Thymus (tissue), 11 donors: ENCODE data around the gene ELN. TPM values are rescaled to one million over a fixed set of nuclear protein-coding genes. Genes with fewer than 3 reads are reported as not detected.

Experiments
- DNase-seq, 9 donors: peaks; one replicate each; pipeline ENCODE4 v3.0.0-alpha.2; 2013; ENCODE audit warnings: low spot score in 9 of 9, low read depth in 6 of 9, missing footprints in 1 of 9
- H3K27ac ChIP-seq, 2 donors: one replicate each; pipeline ENCODE4 v1.5.1; 2013; ENCODE audit warnings: control low read depth in 1 of 2, low read depth in 1 of 2, low read length in 1 of 2, mild to moderate bottlenecking in 1 of 2, moderate library complexity in 1 of 2
- H3K27me3 ChIP-seq, 2 donors: one replicate each; pipeline ENCODE4 v1.5.1; 2013; ENCODE audit warnings: low read length in 1 of 2; ENCODE audit not compliant: control insufficient read depth in 2 of 2, insufficient read depth in 1 of 2
- H3K36me3 ChIP-seq, 2 donors: one replicate each; pipeline ENCODE4 v1.5.1; 2013; ENCODE audit warnings: low read length in 1 of 2, mild to moderate bottlenecking in 1 of 2, moderate library complexity in 1 of 2; ENCODE audit not compliant: control insufficient read depth in 2 of 2, insufficient read depth in 2 of 2
- H3K4me1 ChIP-seq, 2 donors: one replicate each; pipeline ENCODE4 v1.5.1; 2013; ENCODE audit warnings: low read length in 2 of 2; ENCODE audit not compliant: control insufficient read depth in 2 of 2, insufficient read depth in 2 of 2
- H3K4me3 ChIP-seq, 2 donors: one replicate each; pipeline ENCODE4 v1.5.1; 2013; ENCODE audit warnings: low read length in 2 of 2, control low read depth in 1 of 2, mild to moderate bottlenecking in 1 of 2
- H3K9me3 ChIP-seq, 2 donors: one replicate each; pipeline ENCODE4 v1.5.1; 2013; ENCODE audit warnings: low read length in 1 of 2, mild to moderate bottlenecking in 1 of 2; ENCODE audit not compliant: control insufficient read depth in 2 of 2, insufficient read depth in 1 of 2
- WGBS: extraction: QIAGEN DNeasy Blood & Tissue Kit; methylation state at CpG from one replicate; pipeline ENCODE4 v1.1.7; 2013; 5-methylcytosine and 5-hydroxymethylcytosine counted together
- polyA plus RNA-seq: library from polyadenylated mRNA; stranded (reverse); fragments of 200-250 nt; gene quantifications from one replicate; pipeline ENCODE4 v1.2.3, GENCODE V29; 2013
- total RNA-seq: library from RNA; stranded (reverse); fragments of 120-200 nt; gene quantifications from one replicate; pipeline ENCODE4 v1.2.4, GENCODE V29; 2013
- donor health status: healthy.

Gene ELN
- total and polyA plus RNA-seq, 2 donors: 5.2 to 29.8 TPM

GRCh38 chr7:74026406-74026902 lies 1.5 kb upstream of the ELN start:
- 31% methylated on average over 6 of the region's 6 CpGs for WGBS
- Histone ChIP-seq H3K27me3 (peaks cover 26 to 75% of the 10 kb centered on the region in 2 donors), H3K27ac (no peak overlapping the region), H3K9me3 (peaks cover 0 to 6% of the 10 kb centered on the region in 2 donors), H3K4me3 (no peak overlapping the region), H3K36me3 (no peaks in the 10 kb centered on the region), H3K4me1 (peaks cover 0 to 20% of the 10 kb centered on the region in 2 donors)
- DNase-seq: no peak

DNA sequence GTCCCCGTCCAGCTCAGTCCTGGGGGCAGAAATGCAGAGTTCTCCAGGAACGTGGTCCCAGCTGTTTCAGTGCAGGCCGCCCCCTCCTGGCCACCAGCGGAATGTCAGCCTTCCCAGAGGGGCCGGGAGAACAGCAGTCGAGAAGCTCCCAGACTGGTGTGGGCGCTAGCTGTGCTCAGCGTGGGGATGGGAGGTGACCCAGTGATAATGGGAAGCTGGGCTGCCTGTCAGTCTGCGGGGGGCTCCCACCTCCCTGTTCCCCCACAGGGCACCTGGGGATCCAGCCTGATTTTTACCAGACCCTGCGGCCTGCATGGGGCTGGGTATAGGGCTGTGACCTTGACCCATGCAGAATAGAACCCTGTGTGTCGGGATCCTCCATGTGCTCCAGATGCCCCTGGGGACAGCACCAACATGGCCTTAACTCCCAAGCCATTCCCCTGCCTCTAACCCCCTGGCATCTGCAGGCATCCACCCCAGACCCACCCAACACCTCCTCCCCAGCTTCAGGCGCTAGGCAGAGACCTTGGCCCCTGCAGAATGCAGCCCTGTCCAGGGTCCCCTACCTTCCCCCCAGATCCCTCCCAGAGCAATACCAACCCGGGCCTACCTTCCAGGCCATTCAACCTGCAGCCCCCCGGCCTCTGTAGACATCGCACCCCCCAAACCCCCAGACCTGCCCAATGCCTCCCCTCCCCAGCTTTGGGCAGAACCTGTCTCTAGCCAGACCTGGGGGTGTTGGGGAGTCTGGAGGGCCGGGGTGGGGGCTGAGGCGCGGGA lies 880 bp upstream of the ELN start:
- peaks cover 0 to 6% of the 10 kb centered on the region in 2 donors for H3K9me3 ChIP-seq
- peaks cover 26 to 69% of the 10 kb centered on the region in 2 donors for H3K27me3 ChIP-seq
- no peaks in the 10 kb centered on the region for H3K36me3 ChIP-seq
- H3K27ac ChIP-seq: no peak overlapping the region
- 42% methylated on average over 18 of the region's 18 CpGs for WGBS
- DNase-seq: peak in 7 of 9 donors; percentile 9 to 50 (median 17)
- no peak overlapping the region for H3K4me3 ChIP-seq
- peaks cover 0 to 20% of the 10 kb centered on the region in 2 donors for H3K4me1 ChIP-seq

DNA sequence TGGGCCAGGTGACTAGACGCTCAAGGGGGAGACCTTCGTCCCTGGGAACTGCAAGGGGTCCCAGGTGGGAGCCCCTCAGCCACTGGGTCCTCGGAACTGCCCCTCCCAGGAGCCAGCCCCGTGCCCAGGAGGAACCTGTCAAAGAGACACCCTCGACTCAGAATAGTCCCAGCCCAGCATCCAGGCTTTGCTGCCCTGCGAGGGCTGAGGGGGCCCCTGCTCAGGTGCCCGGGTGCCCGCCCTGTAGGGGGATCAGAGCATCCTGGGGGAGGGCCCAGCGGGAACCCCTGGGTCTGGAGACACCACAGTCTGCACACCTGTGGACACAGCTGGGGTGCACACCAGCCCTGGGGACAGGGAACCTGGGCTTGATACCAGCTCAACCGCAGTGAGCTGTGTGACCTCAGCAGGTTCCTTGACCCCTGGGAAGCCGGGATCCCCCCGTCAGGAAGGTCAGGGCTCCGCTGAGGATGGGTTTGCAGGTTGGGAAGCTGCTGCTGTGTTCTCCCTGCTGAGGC lies 407 bp downstream of the ELN start:
- peaks cover 0 to 20% of the 10 kb centered on the region in 2 donors for H3K4me1 ChIP-seq
- no peak for DNase-seq
- WGBS: 15% methylated on average over 13 of the region's 13 CpGs
- no peaks in the 10 kb centered on the region for H3K36me3 ChIP-seq
- no peak overlapping the region for H3K4me3 ChIP-seq
- H3K9me3 ChIP-seq: peaks cover 0 to 6% of the 10 kb centered on the region in 2 donors
- peaks cover 26 to 67% of the 10 kb centered on the region in 2 donors for H3K27me3 ChIP-seq
- H3K27ac ChIP-seq: no peak overlapping the region

- DNase-seq: no peak
- Histone ChIP-seq H3K4me3 (no peak overlapping the region), H3K9me3 (peaks cover 0 to 6% of the 10 kb centered on the region in 2 donors), H3K4me1 (peaks cover 0 to 20% of the 10 kb centered on the region in 2 donors), H3K36me3 (no peaks in the 10 kb centered on the region), H3K27ac (no peak overlapping the region), H3K27me3 (peaks cover 26 to 60% of the 10 kb centered on the region in 2 donors)
- 9% methylated on average over 18 of the region's 18 CpGs for WGBS
Observed at GRCh38 chr7:74029089-74029785, 1.3 kb downstream of the ELN start.

- no peaks in the 10 kb centered on the region for H3K36me3 ChIP-seq
- no peak overlapping the region for H3K27ac ChIP-seq
- no peak for DNase-seq
- H3K27me3 ChIP-seq: peaks cover 26 to 58% of the 10 kb centered on the region in 2 donors
- peaks cover 0 to 6% of the 10 kb centered on the region in 2 donors for H3K9me3 ChIP-seq
- H3K4me3 ChIP-seq: no peak overlapping the region
- WGBS: 27% methylated on average over 8 of the region's 8 CpGs
- peaks cover 0 to 20% of the 10 kb centered on the region in 2 donors for H3K4me1 ChIP-seq
Observed at GRCh38 chr7:74029991-74030415, 2.0 kb downstream of the ELN start.

DNA sequence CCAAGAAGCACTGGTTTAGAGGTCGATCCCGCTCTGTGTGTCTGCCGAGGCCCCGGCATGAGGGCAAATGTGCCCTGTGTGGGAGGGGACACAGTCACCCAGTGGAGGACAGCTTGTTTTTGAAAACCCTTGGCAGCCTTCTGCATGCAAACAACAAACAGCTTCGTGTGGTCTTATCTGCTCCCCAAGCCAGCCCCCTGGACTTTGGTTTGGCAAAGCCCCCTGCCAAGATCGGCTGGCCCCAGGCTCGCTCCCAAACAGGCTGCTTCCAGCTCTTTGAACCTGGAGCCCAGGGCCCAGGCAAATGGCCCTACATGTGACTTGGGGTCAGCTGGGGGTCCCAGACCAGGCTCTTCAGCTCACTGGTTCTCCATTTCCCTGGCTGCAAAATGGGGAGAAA lies 2.9 kb downstream of the ELN start:
- no peaks in the 10 kb centered on the region for H3K36me3 ChIP-seq
- H3K27ac ChIP-seq: no peak overlapping the region
- DNase-seq: no peak
- no peak overlapping the region for H3K4me3 ChIP-seq
- peaks cover 0 to 6% of the 10 kb centered on the region in 2 donors for H3K9me3 ChIP-seq
- peaks cover 26 to 49% of the 10 kb centered on the region in 2 donors for H3K27me3 ChIP-seq
- 97% methylated on average over 7 of the region's 7 CpGs for WGBS
- peaks cover 0 to 20% of the 10 kb centered on the region in 2 donors for H3K4me1 ChIP-seq

DNA sequence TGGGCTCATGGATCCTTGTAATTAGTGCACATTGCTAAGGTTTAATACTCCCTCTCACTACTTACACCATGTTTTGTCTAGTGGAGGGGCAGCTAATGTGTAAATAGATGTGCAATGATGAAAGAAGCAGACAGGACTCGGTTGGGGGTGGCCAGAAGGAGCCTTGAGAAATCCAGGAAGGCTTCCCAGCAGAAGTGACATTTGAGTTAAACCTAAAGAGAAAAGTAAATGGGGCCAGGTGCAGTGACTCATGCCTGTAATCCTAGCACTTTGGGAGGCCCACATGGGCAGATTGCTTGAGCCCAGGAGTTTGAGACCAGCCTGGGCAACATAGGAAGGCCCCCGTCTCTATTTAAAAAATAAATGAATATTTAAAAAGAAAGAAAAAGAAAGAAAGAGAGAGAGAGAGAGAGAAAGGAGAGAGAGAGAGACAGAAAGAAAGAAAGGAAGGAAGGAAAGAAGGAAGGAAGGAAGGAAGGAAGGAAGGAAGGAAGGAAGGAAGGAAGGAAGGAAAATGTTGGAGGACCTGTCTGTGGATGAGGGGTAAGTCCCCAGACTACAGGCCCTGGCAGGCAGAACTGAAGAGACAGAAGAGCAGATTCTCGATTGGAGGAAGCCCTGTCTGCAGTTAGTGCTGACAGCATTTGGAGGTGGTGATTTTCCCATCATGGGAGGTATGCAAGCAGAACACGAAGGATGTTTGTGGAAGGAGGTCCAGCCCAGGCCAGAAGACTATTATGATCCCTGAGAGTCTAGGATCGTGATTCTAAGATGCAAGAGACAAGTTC lies 3.6 kb downstream of the ELN start:
- Histone ChIP-seq H3K4me3 (no peak overlapping the region), H3K27ac (no peak overlapping the region), H3K27me3 (peaks cover 26 to 43% of the 10 kb centered on the region in 2 donors), H3K36me3 (no peaks in the 10 kb centered on the region), H3K9me3 (peaks cover 0 to 6% of the 10 kb centered on the region in 2 donors), H3K4me1 (peaks cover 0 to 20% of the 10 kb centered on the region in 2 donors)
- WGBS: 74% methylated on average over 5 of the region's 5 CpGs
- no peak for DNase-seq

DNA sequence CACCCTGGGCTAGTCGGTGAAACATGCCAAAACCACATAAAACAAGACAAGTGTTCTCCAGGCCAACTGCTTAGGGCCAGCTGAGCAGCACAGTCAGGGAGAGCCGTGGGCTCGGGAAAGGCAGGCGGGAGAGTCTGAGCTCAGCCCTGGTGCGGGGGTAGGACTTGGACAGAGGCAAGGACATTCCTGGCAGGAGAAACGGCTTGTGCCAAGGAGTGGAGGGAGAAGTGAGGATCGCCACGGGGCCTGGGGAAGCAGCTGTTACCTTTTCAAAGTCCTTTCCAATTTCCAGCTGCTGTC lies 4.2 kb downstream of the ELN start:
- H3K9me3 ChIP-seq: peaks cover 0 to 3% of the 10 kb centered on the region in 2 donors
- no peak overlapping the region for H3K4me3 ChIP-seq
- DNase-seq: no peak
- peaks cover 0 to 17% of the 10 kb centered on the region in 2 donors for H3K4me1 ChIP-seq
- H3K27me3 ChIP-seq: peaks cover 23 to 38% of the 10 kb centered on the region in 2 donors
- no peak overlapping the region for H3K27ac ChIP-seq
- no peaks in the 10 kb centered on the region for H3K36me3 ChIP-seq
- 30% methylated on average over 8 of the region's 8 CpGs for WGBS
